GM23248 (cell line): ENCODE results near the gene PLD5.

ENCODE experiments used
- EZH2 ChIP-seq: fragments of 200-600 bp; sonication (generic); IDR thresholded peaks from 2 replicates; pipeline ENCODE4 v1.6.1; 2018; ENCODE audit warnings: antibody characterized with exemption, mild to moderate bottlenecking; ENCODE audit not compliant: insufficient read depth, poor library complexity, severe bottlenecking
- EZH2phosphoT487 ChIP-seq: fragments of 200-600 bp; sonication (generic); IDR thresholded peaks from 2 replicates; pipeline ENCODE4 v1.6.1; 2018; ENCODE audit warnings: antibody characterized with exemption, moderate library complexity, mild to moderate bottlenecking, low read depth; ENCODE audit not compliant: insufficient read depth

GRCh38 chr1:242530761-242531160 lies 6.3 kb upstream of the PLD5 start:
- TF ChIP-seq EZH2 (no peak), EZH2phosphoT487 (no peak)
